ENCODE results near the gene CEP76.

CEP76 gene

GRCh38 chr18:12668041-12668440 lies 34.5 kb downstream of the CEP76 start:
- Histone ChIP-seq H3K9ac (no peak overlapping the region), H3K27ac (no peak overlapping the region), H4K20me1 (no peaks in the 10 kb centered on the region), H3K36me3 (peaks cover 33% of the 10 kb centered on the region), H3K4me2 (no peak overlapping the region), H3K4me1 (no peaks in the 10 kb centered on the region), H3K9me3 (no peaks in the 10 kb centered on the region), H3K4me3 (no peak overlapping the region), H3K27me3 (no peaks in the 10 kb centered on the region)
- TF ChIP-seq Cebpa-rat (IDR thresholded peaks at IDR 0.05): no peak

GRCh38 chr18:12659904-12660605 lies 42.5 kb downstream of the CEP76 start:
- H3K27ac ChIP-seq: no peak overlapping the region
- H3K36me3 ChIP-seq: peaks cover 6% of the 10 kb centered on the region; the same call in 1 of the 2 replicates
- no peak overlapping the region for H3K4me3 ChIP-seq
- H4K20me1 ChIP-seq: peaks cover 41% of the 10 kb centered on the region
- no peaks in the 10 kb centered on the region for H3K9me3 ChIP-seq
- no peak for TF ChIP-seq Cebpa-rat (IDR thresholded peaks at IDR 0.05)
- H3K4me2 ChIP-seq: no peak overlapping the region
- no peak overlapping the region for H3K9ac ChIP-seq
- H3K27me3 ChIP-seq: peaks cover 47% of the 10 kb centered on the region
- peaks cover 12% of the 10 kb centered on the region for H3K4me1 ChIP-seq

GRCh38 chr18:12658426-12659138 lies 43.9 kb downstream of the CEP76 start:
- Histone ChIP-seq H3K27me3 (peaks cover 52% of the 10 kb centered on the region), H3K4me1 (peaks cover 12% of the 10 kb centered on the region), H3K36me3 (peaks cover 6% of the 10 kb centered on the region; the same call in 1 of the 2 replicates), H3K4me2 (peak overlapping the region; percentile 98), H3K9me3 (no peaks in the 10 kb centered on the region), H3K9ac (peak overlapping the region; percentile 57; the same call in 1 of the 2 replicates), H3K4me3 (peak overlapping the region; percentile 80), H4K20me1 (peaks cover 43% of the 10 kb centered on the region), H3K27ac (no peak overlapping the region)
- TF ChIP-seq Cebpa-rat (IDR thresholded peaks at IDR 0.05): no peak

- Histone ChIP-seq H3K27ac (no peak within 1 kb of the TSS), H4K20me1 (peaks cover 43% of the 10 kb centered on the region)
Observed at GRCh38 chr18:12657684-12658425, 44.7 kb downstream of the CEP76 start, which contains the start of gene SPIRE1. SPIRE1 (minus strand) TSS chr18:12658107; CDS start chr18:12657866, 241 bp downstream.

GRCh38 chr18:12656938-12657683 lies 45.4 kb downstream of the CEP76 start:
- H3K9me3 ChIP-seq: no peaks in the 10 kb centered on the region
- H3K4me3 ChIP-seq: peak overlapping the region; percentile 80
- peak overlapping the region; percentile 98 for H3K4me2 ChIP-seq
- TF ChIP-seq Cebpa-rat (IDR thresholded peaks at IDR 0.05): no peak
- H3K27ac ChIP-seq: no peak overlapping the region
- peaks cover 6% of the 10 kb centered on the region; the same call in 1 of the 2 replicates for H3K36me3 ChIP-seq
- H3K9ac ChIP-seq: peak overlapping the region; percentile 57; the same call in 1 of the 2 replicates
- H3K27me3 ChIP-seq: peaks cover 65% of the 10 kb centered on the region
- peaks cover 43% of the 10 kb centered on the region for H4K20me1 ChIP-seq
- H3K4me1 ChIP-seq: peaks cover 12% of the 10 kb centered on the region

More at GRCh38 chr18:12657684-12658425, 44.7 kb downstream of the CEP76 start, which contains the start of gene SPIRE1:
- Histone ChIP-seq H3K4me1 (peaks cover 12% of the 10 kb centered on the region), H3K27me3 (peaks cover 60% of the 10 kb centered on the region), H3K36me3 (peaks cover 6% of the 10 kb centered on the region; the same call in 1 of the 2 replicates), H3K9ac (peak within 1 kb of the TSS; percentile 57), H3K4me3 (peak within 1 kb of the TSS; percentile 80), H3K9me3 (no peaks in the 10 kb centered on the region), H3K4me2 (peak within 1 kb of the TSS; percentile 98)
- no peak for TF ChIP-seq Cebpa-rat (IDR thresholded peaks at IDR 0.05)

GRCh38 chr18:12656605-12656937 lies 46.0 kb downstream of the CEP76 start:
- Histone ChIP-seq H3K9ac (no peak overlapping the region), H4K20me1 (peaks cover 43% of the 10 kb centered on the region), H3K4me3 (peak overlapping the region; percentile 80; the same call in 1 of the 2 replicates), H3K27me3 (peaks cover 65% of the 10 kb centered on the region), H3K27ac (no peak overlapping the region), H3K4me1 (peaks cover 12% of the 10 kb centered on the region), H3K36me3 (peaks cover 6% of the 10 kb centered on the region; the same call in 1 of the 2 replicates), H3K4me2 (peak overlapping the region; percentile 98), H3K9me3 (no peaks in the 10 kb centered on the region)
- no peak for TF ChIP-seq Cebpa-rat (IDR thresholded peaks at IDR 0.05)

GRCh38 chr18:12654971-12655370 lies 47.6 kb downstream of the CEP76 start:
- no peaks in the 10 kb centered on the region for H3K9me3 ChIP-seq
- no peak overlapping the region for H3K9ac ChIP-seq
- H3K27ac ChIP-seq: no peak overlapping the region
- no peak for TF ChIP-seq Cebpa-rat (IDR thresholded peaks at IDR 0.05)
- H4K20me1 ChIP-seq: peaks cover 43% of the 10 kb centered on the region
- H3K36me3 ChIP-seq: no peaks in the 10 kb centered on the region
- peaks cover 12% of the 10 kb centered on the region for H3K4me1 ChIP-seq
- peaks cover 65% of the 10 kb centered on the region for H3K27me3 ChIP-seq
- H3K4me2 ChIP-seq: no peak overlapping the region
- H3K4me3 ChIP-seq: no peak overlapping the region

- Histone ChIP-seq H3K4me1 (peaks cover 6% of the 10 kb centered on the region), H3K27me3 (peaks cover 47% of the 10 kb centered on the region), H4K20me1 (peaks cover 27% of the 10 kb centered on the region), H3K9ac (no peak overlapping the region), H3K27ac (no peak overlapping the region), H3K4me2 (no peak overlapping the region), H3K36me3 (no peaks in the 10 kb centered on the region), H3K9me3 (no peaks in the 10 kb centered on the region), H3K4me3 (no peak overlapping the region)
- no peak for TF ChIP-seq Cebpa-rat (IDR thresholded peaks at IDR 0.05)
Observed at GRCh38 chr18:12652861-12653401, 49.6 kb downstream of the CEP76 start.

- Histone ChIP-seq H3K9me3 (no peaks in the 10 kb centered on the region), H3K9ac (no peak overlapping the region), H3K27ac (no peak overlapping the region), H3K4me3 (no peak overlapping the region), H4K20me1 (peaks cover 16% of the 10 kb centered on the region), H3K36me3 (no peaks in the 10 kb centered on the region), H3K4me1 (peaks cover under 1% of the 10 kb centered on the region), H3K27me3 (peaks cover 34% of the 10 kb centered on the region), H3K4me2 (no peak overlapping the region)
- TF ChIP-seq Cebpa-rat (IDR thresholded peaks at IDR 0.05): no peak
Observed at GRCh38 chr18:12651651-12652050, 50.9 kb downstream of the CEP76 start.

All from BLaER1 (cell line).